GM21515 (cell line): Measurements from ENCODE around the gene SLC2A4RG.
A peak's percentile ranks its signal among the peaks of the same experiment; 100 is the strongest.

Experiments
- ATAC-seq: cut with Tn5 transposase; IDR thresholded peaks from one replicate; pipeline ENCODE4 v1.9.1; 2021; ENCODE audit not compliant: unreplicated experiment

SLC2A4RG gene

GRCh38 chr20:63699466-63700198 lies 39.9 kb upstream of the SLC2A4RG start:
- ATAC-seq, result no peak

- no peak for ATAC-seq
Measured at GRCh38 chr20:63700199-63701050, 39.2 kb upstream of the SLC2A4RG start.

- ATAC-seq, result no peak
Measured at GRCh38 chr20:63701051-63701328, 38.6 kb upstream of the SLC2A4RG start.

- no peak for ATAC-seq
Measured at GRCh38 chr20:63701329-63702035, 38.1 kb upstream of the SLC2A4RG start.

GRCh38 chr20:63702036-63702665 lies 37.4 kb upstream of the SLC2A4RG start:
- ATAC-seq, result no peak

GRCh38 chr20:63702751-63703470 lies 36.7 kb upstream of the SLC2A4RG start:
- no peak for ATAC-seq

- no peak for ATAC-seq
Measured at GRCh38 chr20:63703471-63703975, 36.1 kb upstream of the SLC2A4RG start.

- no peak for ATAC-seq
Measured at GRCh38 chr20:63703976-63704748, 35.4 kb upstream of the SLC2A4RG start.

- no peak for ATAC-seq
Measured at GRCh38 chr20:63704749-63705117, 34.8 kb upstream of the SLC2A4RG start.

- ATAC-seq, result no peak
Measured at GRCh38 chr20:63705232-63706026, 34.1 kb upstream of the SLC2A4RG start.

- no peak for ATAC-seq
Measured at GRCh38 chr20:63706027-63706695, 33.4 kb upstream of the SLC2A4RG start.

GRCh38 chr20:63706852-63707557 lies 32.6 kb upstream of the SLC2A4RG start:
- peak; percentile 26 for ATAC-seq

- ATAC-seq, result peak; percentile 57
Measured at GRCh38 chr20:63707558-63708300, 31.8 kb upstream of the SLC2A4RG start, which contains the start of the genes ARFRP1 and ZGPAT. Gene ARFRP1, minus strand, starts transcription at chr20:63707976. Its CDS starts 885 bp downstream, at chr20:63707091. Gene ZGPAT, plus strand, starts transcription at chr20:63708039. Its CDS starts 542 bp downstream, at chr20:63708581.

GRCh38 chr20:63708301-63709148 lies 31.1 kb upstream of the SLC2A4RG start:
- ATAC-seq, result peak; percentile 14

- no peak for ATAC-seq
Measured at GRCh38 chr20:63709149-63709527, 30.4 kb upstream of the SLC2A4RG start.

- ATAC-seq, result no peak
Measured at GRCh38 chr20:63711085-63711645, 28.4 kb upstream of the SLC2A4RG start.
